ENCODE results near the gene NBPF20.
"Not testable (repeated sequence)": the region's sequence is repeated elsewhere in the genome, so short reads cannot be mapped to it uniquely, and the experiment has no call there.

Gene NBPF20, protein sequence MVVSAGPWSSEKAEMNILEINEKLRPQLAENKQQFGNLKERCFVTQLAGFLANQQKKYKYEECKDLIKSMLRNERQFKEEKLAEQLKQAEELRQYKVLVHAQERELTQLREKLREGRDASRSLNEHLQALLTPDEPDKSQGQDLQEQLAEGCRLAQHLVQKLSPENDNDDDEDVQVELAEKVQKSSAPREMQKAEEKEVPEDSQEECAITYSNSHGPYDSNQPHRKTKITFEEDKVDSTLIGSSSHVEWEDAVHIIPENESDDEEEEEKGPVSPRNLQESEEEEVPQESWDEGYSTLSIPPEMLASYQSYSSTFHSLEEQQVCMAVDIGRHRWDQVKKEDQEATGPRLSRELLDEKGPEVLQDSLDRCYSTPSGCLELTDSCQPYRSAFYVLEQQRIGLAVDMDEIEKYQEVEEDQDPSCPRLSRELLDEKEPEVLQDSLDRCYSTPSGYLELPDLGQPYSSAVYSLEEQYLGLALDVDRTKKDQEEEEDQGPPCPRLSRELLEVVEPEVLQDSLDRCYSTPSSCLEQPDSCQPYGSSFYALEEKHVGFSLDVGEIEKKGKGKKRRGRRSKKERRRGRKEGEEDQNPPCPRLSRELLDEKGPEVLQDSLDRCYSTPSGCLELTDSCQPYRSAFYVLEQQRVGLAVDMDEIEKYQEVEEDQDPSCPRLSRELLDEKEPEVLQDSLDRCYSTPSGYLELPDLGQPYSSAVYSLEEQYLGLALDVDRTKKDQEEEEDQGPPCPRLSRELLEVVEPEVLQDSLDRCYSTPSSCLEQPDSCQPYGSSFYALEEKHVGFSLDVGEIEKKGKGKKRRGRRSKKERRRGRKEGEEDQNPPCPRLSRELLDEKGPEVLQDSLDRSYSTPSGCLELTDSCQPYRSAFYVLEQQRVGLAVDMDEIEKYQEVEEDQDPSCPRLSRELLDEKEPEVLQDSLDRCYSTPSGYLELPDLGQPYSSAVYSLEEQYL (N-terminal part only)

DNA sequence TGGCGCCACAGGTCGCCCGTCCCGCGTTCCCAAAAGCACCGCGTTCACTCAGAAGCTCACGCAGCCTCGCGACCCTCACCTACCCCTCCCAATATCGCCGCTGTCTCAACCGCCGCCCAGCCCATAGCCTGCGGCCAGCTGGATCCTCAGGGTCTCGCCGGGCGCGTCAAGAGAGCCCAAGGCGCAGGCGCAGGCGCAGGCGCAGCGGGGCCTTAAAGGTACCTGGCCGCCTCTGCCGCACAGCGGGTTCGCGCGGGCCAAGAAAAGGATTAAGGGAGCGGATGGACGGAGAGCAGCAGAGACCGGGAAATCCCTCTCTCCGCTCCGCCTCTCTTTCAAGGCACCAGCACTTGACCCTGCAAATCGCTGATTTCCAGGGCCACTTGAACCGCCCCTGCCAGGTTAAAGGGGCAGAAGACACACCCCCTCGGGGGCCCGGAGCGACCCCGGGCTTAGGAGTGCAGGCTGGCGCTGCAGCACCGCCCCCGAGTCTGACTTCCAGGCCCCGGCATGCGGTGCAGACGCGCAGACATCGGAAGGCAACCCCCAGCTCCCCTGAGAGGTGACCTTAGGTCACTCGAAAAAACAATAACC, at the start of gene NBPF20:
Gene NBPF20 (minus strand): TSS at position 168 of the 594 bp plus-strand sequence. CDS start 20,331 bp downstream, outside the sequence.
- peak; percentile 69 for DNase-seq (ENCODE audit: low read depth)

DNA sequence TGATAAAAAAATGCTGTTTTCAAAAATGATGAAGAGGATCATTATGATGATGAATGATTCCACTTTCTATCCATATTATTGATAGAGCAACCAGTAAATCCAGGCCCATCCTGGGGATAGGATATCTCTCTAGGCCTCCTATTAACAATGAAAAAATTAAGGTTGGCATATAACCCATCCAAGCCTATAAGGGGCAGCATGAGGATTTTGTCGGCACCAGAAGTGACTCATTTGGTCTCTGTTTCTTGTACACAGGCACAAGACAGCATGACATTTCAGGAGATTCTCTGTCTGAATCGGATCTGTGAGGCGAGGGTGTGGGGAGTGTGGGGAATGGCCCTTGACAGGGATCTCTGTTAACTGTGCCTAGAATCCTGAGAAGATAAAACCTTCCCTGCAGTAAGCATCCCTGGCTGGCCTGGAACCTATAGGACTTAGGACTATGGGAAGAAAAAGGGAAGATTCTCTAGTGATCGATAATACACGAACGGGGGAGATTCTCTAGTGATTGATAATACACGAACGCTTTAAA, 49.5 kb upstream of the NBPF20 start:
- DNase-seq (ENCODE audit: low read depth) = not testable (repeated sequence)

DNA sequence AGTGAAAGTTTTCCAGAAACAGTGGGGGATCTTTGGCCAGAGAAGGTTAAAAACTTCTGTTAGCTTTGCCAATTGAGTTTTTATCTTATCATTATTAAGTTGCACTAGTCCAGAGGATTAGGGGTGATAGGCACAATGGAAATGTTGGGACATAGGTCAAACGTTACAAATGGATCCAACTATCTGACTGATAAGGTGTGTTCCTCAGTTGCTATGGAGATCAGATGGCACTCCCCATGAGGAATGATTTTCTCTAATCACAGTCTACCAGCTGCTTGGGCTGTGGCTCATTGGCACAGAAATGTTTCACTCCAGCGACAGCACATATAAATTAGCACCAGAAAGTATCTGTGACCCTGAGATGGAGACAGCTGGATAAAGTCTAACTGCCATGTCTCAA, 47.3 kb upstream of the NBPF20 start:
- not testable (repeated sequence) for DNase-seq (ENCODE audit: low read depth)

DNA sequence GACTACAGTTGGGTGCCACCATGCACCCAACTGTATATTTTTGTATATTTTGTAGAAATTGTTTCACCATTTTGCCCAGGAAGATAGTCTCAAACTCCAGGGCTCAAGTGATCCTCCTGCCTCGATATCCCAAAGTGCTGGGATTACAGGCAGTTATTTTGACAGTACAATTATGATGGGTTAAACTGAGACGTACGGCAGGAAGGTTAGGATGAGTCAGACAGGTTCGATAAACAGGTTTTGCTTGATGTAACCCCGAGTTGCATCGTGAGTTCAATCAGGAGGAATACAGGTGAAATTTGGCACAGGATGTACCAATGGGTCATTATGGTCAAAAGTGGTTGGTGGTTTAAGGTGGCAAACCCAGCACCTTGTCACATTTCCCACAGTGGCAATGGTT, 46.0 kb upstream of the NBPF20 start:
- DNase-seq (ENCODE audit: low read depth) = not testable (repeated sequence)

DNA sequence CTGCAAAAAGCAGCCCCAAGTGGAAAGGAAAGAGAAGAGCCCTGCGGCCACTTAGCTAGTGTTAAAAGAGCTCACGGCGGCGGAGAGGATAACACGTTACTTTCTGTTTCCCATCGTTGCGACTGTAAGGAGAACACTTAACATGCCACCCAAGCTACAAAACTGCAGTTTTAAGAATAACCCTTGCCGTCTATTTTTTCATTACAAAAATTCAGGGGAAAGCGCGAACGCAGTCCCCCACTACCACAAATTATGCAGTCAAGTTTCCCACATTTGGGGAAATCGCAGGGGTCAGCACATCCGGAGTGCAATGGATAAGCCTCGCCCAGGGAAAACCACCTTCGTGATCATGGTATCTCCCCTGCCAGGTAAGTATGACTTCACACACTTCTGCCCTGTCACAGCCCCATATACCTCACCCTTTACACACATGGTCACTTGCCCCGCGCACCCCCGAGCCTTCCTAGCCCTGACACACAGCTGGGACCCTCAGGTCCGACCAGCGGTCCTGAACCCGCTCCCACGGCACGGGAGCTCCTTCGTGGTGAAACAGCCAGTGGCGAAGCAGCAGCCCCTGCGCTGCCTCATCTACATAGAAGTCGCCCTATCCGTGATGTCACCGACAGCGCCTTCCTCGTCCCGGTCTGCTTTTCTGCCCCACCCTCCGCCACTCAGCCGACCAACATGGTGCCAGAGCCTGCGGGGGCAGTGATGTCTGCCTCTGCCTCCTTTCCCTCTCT, 40.2 kb upstream of the NBPF20 start:
- DNase-seq (ENCODE audit: low read depth) = peak; percentile 76

DNA sequence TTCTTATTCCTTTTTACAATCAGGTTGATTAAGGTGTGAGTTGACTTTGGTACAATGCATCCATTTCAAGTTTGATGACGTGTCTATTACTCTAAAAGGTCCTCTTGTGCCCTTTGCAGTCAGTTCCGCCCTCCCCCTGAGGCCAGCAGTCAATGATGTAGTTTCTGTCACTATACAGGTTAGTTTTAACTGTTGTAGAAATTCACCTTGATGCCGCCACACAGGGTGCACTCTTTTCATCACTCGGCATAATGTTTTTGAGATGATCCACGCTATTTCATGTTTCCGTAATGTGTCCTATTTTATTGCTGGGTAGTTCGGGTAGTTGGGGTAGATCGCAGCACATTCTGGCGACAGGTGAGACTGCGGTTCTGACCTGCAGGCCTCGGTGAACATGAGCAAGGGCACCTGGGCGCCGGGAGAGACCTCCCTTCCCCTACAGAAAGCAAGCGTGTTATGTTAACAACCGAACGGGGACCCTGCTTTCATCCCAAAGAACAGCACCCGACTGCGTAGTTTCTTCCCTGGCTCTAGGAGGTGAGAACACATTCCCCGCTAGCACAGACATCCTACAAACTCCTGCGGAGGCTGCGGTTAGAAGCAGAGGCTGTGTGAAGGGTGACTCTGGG, 39.4 kb upstream of the NBPF20 start:
- DNase-seq (ENCODE audit: low read depth) = not testable (repeated sequence)

DNA sequence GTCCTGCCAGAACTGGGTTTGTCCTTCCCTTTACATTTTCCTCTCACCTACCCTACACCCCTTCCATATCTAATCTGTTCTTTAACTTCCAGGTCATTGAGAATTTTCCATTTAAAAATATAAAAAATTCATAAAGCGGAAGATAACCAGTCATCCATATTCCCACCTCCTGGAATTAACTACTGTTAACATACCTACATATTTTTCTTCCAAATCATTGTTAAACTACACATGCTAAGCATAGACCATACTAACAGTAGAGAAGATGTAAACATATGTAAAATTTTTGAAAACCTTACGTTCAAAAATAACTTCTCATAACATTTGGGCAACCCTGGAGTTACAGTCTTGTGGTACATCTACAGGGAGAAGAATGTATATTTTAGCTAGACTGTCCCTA, 38.6 kb upstream of the NBPF20 start:
- not testable (repeated sequence) for DNase-seq (ENCODE audit: low read depth)

DNA sequence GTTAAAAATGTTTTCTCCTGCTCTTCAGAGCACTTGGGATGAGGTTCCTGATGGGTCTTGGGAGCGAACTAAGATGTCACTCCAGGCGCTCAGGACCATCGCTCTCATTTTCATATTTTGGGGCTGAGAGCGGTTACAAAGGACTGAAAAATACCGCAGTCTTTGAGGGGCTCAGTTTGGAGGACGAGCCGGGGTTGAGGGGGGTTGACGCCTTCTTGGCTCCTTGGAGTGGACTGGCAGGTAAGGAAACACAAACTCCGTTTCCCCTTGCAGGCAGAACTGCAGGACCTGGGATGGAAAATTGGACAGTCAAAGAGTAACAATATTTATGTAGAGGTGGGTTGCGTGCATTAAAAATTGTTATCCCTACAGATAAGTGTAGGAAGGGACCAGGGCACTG, 35.3 kb upstream of the NBPF20 start:
- not testable (repeated sequence) for DNase-seq (ENCODE audit: low read depth)

DNA sequence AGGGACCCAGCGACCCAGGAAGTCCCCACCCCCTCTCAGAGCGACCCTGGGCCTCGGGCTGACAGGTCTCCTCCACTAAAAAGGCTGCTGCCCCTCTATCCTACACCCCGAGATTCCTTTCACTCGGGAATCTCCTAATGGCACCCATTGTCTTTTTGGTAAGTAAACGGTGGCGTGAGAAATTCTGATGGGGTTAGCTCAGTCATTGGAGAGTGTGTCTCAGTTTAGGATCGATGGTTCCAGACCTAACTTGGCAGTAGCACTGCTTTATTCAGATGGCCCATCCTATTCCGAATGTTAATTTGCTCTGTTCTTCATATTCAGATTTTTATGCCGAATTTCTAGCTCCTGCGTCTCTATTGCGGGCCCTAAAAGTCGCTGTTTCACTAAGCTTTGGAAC, 34.6 kb upstream of the NBPF20 start:
- DNase-seq (ENCODE audit: low read depth) = not testable (repeated sequence)

DNA sequence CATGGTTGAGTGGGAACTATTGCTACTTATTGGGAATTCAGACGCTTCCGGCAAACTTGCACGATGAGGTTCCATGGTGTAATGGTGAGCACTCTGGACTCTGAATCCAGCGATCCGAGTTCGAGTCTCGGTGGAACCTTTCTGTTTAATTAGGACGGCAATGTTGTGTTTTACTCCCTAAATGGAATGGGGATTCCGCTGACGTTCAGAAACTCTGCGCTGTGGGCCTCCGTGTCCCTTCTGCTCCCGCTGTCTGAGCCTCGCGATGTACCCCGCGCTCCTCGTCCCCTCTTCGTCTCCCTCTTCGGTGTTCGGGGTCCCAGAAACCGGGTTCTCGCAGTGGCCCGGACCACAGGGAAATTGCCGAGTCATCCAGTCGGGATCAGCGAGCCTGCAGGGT, 34.2 kb upstream of the NBPF20 start:
- not testable (repeated sequence) for DNase-seq (ENCODE audit: low read depth)

DNA sequence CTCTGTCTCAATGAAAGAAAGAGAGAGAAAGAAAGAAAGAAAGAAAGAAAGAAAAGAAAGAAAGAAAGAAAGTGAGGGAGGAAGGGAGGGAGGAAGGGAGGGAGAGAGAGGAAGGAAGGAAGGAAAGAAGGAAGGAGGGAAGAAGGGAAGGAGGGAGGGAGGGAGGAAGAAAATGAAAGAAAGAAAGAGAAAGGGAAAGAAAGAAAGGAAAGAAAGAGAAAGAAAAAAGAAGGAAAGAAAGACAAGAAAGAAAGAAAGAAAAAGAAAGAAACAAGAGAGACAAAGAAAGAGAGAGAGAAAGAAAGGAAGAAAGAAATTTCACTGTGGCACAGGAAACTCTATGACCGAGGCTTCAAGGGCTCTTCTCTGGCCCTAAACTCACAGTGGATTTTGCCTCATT, 33.7 kb upstream of the NBPF20 start:
- not testable (repeated sequence) for DNase-seq (ENCODE audit: low read depth)

DNA sequence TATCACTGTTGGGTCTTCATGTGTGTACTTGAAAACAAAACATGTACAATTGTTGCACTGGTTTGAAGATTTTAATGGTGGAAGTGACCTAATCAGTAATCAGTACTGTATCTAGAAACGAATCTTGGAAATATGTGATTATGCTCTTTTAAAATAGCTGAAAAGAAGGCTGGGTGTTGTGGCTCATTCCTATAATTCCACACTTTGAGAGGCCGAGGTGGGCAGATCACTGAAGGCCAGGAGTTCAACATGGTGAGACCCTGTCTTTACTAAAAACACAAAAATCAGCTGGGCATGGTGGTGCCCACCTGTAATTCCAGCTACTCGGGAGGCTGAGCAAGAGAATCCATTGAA, 29.4 kb upstream of the NBPF20 start:
- not testable (repeated sequence) for DNase-seq (ENCODE audit: low read depth)

DNA sequence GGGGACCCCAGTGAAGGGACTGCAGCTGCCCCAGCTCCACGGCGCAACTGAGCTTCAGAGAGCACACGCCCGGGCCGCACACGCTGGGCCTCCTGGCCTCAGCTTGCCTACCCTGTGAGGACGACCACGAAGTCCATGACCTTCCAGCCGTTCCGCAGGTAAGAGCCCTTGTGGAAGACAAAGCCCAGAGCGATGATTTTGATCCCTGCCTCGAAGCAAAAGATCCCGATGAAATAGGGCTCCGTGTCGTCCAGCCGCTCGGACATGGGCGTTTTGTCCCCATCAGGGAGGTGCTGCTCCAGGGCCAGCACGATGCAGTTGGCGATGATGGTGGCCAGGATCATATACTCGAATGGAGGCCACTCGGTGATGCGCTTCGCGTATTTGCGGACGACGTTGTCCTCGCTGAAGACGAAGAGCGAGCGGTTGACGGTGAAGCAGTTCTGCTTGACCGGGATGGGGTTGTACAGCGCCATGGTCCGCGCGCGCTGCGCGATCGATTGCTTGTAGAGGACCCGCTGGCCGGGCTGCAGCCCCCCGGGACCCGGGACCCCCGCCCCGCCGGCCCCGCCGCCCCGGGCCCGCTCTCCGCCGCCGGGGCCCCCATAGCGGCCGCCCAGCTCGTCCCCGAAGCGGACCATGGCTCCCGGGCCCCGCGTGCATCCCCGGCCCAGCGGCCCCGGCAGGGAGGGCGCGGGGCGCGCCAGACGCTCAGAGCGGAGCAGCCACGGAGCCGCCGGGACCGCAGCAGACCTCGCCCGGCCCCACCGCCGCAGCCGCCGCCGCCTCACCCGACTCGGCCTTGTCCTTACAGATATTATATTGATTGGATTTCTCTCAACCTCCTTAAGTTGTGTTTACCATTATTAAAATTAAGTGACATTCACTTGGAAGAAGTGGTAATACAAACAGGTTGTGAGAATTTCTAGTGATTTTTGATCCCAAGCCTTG, 28.7 kb upstream of the NBPF20 start:
- DNase-seq (ENCODE audit: low read depth) = not testable (repeated sequence)

DNA sequence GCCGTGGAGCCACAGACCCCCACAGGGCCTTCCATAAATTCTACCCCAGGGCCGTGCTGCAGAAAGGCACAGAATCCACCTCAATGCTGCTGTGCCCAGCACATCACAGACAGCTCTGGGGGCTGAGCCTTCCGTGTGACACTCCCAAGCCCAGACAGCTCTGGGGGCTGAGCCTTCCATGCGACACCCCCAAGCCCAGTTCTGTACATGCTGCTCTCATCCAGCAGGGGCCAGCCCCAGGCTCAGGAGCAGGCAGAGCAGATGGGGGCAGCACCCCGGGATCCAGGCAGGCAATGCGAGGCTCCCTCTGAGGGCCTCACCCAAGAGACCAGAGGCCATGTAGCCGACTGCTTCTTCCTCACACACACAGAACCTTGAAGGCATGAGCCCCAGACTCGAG, 27.1 kb upstream of the NBPF20 start:
- DNase-seq (ENCODE audit: low read depth) = not testable (repeated sequence)

DNA sequence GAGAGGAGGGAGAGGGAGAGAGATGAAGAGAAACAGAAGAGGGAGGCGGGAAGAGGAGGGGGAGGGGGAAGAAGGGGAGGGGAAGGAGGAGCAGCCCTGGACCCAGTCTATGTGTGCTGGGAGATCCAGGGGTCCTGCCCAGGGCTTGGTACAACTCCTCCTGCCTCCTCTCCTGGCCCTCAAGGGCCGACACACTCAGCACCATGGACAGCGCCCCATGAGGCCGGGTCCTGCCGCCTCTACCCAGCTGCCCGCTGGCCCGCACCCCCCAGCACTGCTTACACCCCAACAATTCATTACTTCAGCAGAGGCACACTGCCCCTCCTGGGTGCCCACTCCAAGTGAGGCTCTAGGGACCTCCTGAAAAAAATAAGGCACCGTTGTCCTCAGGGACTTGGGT, 26.5 kb upstream of the NBPF20 start:
- peak; percentile 18 for DNase-seq (ENCODE audit: low read depth)

DNA sequence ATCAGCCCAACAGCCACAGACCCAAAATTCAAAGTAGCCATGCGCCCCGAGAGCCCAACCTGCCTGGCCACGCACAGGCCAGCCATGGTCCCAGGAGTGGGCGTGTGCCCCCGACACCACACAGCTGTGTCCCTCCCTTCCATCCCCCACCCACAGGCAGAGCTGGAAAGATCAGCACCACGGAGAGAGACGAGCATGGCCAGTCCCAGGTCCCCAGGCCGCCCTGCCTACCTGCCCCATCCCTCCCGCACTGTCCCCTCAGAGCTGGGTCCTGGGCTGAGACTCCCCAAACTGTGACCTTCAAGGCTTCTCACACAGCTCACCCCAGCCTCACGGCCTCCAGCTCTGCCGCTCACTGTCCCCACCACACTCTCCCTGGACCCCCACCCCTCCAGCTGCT, 19.8 kb upstream of the NBPF20 start:
- not testable (repeated sequence) for DNase-seq (ENCODE audit: low read depth)

DNA sequence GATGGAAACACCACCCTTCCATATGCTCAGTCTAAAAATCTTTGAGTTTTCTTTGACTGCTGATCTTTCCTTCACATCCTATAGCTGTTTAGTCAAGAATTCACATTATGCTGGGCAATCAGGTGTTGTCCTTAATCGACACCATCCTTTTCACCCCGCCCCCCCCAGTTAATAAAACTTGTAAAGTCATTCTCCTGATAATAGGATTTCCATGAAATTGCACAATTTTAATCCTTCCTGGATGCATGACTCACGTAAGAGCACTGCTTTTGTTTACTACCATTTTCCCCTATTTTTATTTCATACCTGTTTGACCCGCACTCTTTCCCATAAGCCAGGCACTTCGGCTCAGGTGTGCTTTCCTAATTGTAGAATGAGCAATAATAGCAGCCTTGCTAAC, 16.9 kb upstream of the NBPF20 start:
- not testable (repeated sequence) for DNase-seq (ENCODE audit: low read depth)

DNA sequence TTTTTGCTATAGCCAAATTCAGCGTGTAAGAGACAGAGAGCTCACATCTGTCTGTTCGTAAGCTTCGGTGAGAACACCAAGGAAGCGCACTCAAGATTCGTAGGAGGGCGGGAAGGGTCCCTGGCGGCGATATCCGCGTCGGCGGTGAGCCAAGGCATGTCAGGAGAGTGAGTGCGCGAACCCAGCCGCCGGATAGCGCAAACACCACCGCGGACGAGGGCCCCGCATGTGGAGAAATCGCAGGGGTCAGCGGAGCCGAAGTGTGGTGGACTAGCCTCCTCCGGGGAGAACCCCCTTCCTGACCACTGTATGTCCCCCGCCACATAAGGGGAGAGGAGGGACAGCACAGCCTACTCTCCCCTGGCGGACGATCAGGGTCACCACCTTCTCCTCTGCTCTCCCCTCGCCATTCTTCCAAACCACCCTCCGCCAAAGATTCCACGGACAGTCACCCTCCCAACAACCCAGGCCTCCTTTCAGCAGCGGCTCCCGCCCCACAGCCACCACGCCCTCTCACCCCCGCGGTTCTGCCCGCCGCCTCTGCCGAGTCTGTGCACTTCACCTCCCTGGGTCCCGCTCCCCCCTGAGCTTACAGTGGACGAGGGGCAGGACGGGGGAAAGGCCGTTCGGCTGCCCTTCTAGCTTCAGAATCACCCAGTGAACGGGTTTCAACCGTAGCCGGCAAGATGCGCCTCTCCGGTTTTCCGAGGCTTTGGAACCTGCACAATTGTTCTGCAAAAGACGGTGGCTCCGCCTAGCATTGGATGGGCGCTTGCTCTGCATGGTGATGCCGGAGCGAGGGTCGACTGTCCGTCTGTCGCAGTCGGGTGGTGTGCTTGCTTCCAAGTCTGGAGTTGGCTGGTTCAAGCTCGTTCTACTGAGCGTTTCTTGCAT, 6.2 kb upstream of the NBPF20 start:
- DNase-seq (ENCODE audit: low read depth) = not testable (repeated sequence)

DNA sequence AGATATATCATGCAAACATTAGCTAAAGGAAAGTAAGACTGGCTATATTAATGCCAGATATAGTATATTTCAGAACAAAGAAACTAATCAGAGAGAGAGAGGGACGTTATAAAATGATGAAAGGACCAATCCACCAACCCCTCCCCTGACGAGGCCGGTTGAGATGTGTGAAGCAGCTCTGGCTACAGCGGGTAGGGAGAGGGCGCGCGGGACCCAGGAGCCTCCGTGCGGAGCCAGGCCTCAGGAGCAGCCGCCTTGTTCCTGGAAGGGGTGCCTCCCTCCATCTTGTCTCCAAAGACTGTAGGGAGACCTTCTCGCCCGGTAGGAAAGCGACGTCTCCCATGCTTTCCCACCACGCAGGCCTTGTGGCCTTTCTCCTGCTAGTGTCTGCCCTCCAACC, 5.4 kb upstream of the NBPF20 start:
- DNase-seq (ENCODE audit: low read depth) = not testable (repeated sequence)
